ENCODE data around the gene ZNF770. TPM values are rescaled to one million over a fixed set of nuclear protein-coding genes. Genes with fewer than 3 reads are reported as not detected.
A peak's percentile ranks its signal among the peaks of the same experiment; 100 is the strongest.

ZNF770 gene
- total and polyA plus RNA-seq, 2 donors from 2014 or later: 13.9 to 52.9 TPM

- no peak for FAIRE-seq
- intact Hi-C loops (cut with DNase I): no loop called here
- no peak overlapping the region for H3K9ac ChIP-seq (ENCODE audit: low read length in 3 of 3)
Measured at GRCh38 chr15:34993877-34994276, 5.8 kb upstream of the ZNF770 start.

GRCh38 chr15:34993412-34993811, 5.3 kb upstream of the ZNF770 start:
- no peak for TF ChIP-seq CTCF (IDR thresholded peaks at IDR 0.05; ENCODE audit: borderline replicate concordance, extremely low read depth, insufficient read depth)
- no peak for DNase-seq
- Histone ChIP-seq H3K27ac (ENCODE audit: low read depth in 2 of 2, low read length in 2 of 2) (no peak overlapping the region), H3K4me3 (ENCODE audit: low read length in 3 of 3) (no peak overlapping the region), H3K4me1 (ENCODE audit: control insufficient read depth in 2 of 3, insufficient read depth in 2 of 3, low read depth in 1 of 3, low read length in 3 of 3) (no peaks in the 10 kb centered on the region), H3K9ac (ENCODE audit: low read length in 3 of 3) (no peak overlapping the region), H3K27me3 (ENCODE audit: control insufficient read depth, insufficient read depth, low read length) (no peaks in the 10 kb centered on the region), H3K9me3 (ENCODE audit: control insufficient read depth in 2 of 3, insufficient read depth in 1 of 3, low read length in 3 of 3) (no peaks in the 10 kb centered on the region), H3K36me3 (ENCODE audit: control insufficient read depth in 2 of 3, insufficient read depth in 3 of 3, low read length in 3 of 3) (no peaks in the 10 kb centered on the region)
- FAIRE-seq: no peak
- intact Hi-C loops (cut with DNase I): no loop called here

More at GRCh38 chr15:34993877-34994276, 5.8 kb upstream of the ZNF770 start:
- Histone ChIP-seq H3K4me3 (ENCODE audit: low read length in 3 of 3) (no peak overlapping the region), H3K36me3 (ENCODE audit: control insufficient read depth in 2 of 3, insufficient read depth in 3 of 3, low read length in 3 of 3) (no peaks in the 10 kb centered on the region), H3K4me1 (ENCODE audit: control insufficient read depth in 2 of 3, insufficient read depth in 2 of 3, low read depth in 1 of 3, low read length in 3 of 3) (no peaks in the 10 kb centered on the region), H3K27me3 (ENCODE audit: control insufficient read depth, insufficient read depth, low read length) (no peaks in the 10 kb centered on the region), H3K27ac (ENCODE audit: low read depth in 2 of 2, low read length in 2 of 2) (no peak overlapping the region), H3K9me3 (ENCODE audit: control insufficient read depth in 2 of 3, insufficient read depth in 1 of 3, low read length in 3 of 3) (no peaks in the 10 kb centered on the region)
- no peak for DNase-seq
- no peak for TF ChIP-seq CTCF (IDR thresholded peaks at IDR 0.05; ENCODE audit: borderline replicate concordance, extremely low read depth, insufficient read depth)

GRCh38 chr15:34987609-34988026, 469 bp downstream of the ZNF770 start:
- Histone ChIP-seq H3K4me3 (ENCODE audit: low read length in 3 of 3) (peak overlapping the region; percentile 96 to 100 (median 99)), H3K27me3 (ENCODE audit: control insufficient read depth, insufficient read depth, low read length) (no peaks in the 10 kb centered on the region), H3K9me3 (ENCODE audit: control insufficient read depth in 2 of 3, insufficient read depth in 1 of 3, low read length in 3 of 3) (no peaks in the 10 kb centered on the region), H3K36me3 (ENCODE audit: control insufficient read depth in 2 of 3, insufficient read depth in 3 of 3, low read length in 3 of 3) (peaks cover 0 to 6% (median 5%) of the 10 kb centered on the region in 3 donors), H3K4me1 (ENCODE audit: control insufficient read depth in 2 of 3, insufficient read depth in 2 of 3, low read depth in 1 of 3, low read length in 3 of 3) (peaks cover 0 to 14% (median 14%) of the 10 kb centered on the region in 3 donors), H3K27ac (ENCODE audit: low read depth in 2 of 2, low read length in 2 of 2) (peak overlapping the region; percentile 95), H3K9ac (ENCODE audit: low read length in 3 of 3) (peak overlapping the region; percentile 86 to 100 (median 89))
- intact Hi-C loops (cut with DNase I): no loop called here
- no peak for TF ChIP-seq CTCF (IDR thresholded peaks at IDR 0.05; ENCODE audit: borderline replicate concordance, extremely low read depth, insufficient read depth)
- DNase-seq (no peak), FAIRE-seq (no peak)
